ENCODE measurements around the gene HOXB5. TPM values are rescaled to one million over a fixed set of nuclear protein-coding genes. Genes with fewer than 3 reads are reported as not detected.

Gene HOXB5
- total RNA-seq, 1 experiment from 2014 or later: not detected

DNA sequence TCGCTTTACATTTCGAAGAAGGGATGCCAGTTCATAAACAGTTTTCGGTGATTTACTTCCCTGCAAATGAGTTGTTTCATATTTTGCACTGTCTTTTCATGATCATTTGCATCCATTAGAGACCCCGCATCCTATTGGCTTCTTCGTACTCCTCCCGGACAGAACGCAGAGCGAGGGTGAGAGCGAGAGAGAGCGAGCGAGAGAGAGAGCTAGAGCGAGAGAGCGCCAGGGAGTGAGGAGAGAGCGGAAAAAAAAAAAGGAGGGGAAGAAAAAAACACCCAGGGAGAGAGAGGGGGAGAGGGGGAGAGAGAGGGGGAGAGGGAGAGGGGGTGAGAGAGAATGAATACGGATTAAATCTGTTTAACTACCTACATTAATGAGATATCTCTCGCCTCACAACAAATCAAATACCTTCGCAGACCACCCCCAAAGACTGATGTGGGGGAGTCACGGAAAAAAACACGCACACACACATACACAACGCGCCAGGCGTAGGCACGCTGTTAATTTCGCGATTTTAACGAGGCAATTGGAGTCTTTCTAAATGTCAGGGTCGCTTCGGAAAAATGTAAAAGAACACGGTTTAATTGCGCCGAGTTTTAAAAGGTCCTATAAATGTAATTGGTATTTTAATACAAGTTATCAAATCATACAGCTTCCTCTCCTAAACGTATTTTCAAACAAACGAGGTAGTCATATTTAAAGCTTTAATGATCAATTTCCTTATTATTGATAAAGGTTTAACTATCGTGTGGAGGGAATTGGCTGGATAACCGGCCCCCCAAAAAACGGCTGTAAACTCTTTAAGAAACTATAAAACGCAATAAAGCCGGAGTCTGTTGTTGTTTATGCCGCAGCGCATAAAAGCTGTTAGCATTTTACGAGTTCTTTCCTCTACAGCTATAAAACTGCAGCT, 21.7 kb upstream of the HOXB5 start, which contains the start of gene HOXB8:
HOXB8 (minus strand) TSS at position 246 of the 916 bp plus-strand sequence. CDS start 588 bp downstream, outside the sequence.
- H3K4me1 Mint-ChIP-seq (ENCODE audit: low read depth, unreplicated experiment): peaks cover 50% of the 10 kb centered on the region
- ChIA-PET CTCF (interaction anchor here (0.6 to 1.5 kb wide), 6 partner anchors 10 to 550 kb away, joined by 3 to 16 read pairs (median 3); no protein-coding TSS in a partner anchor), POLR2A (interaction anchor here (0.6 kb wide), 1 partner anchor 276 kb away, joined by 6 read pairs; no protein-coding TSS in a partner anchor)
- H3K27me3 Mint-ChIP-seq (ENCODE audit: insufficient read depth, unreplicated experiment): peaks cover 57% of the 10 kb centered on the region
- BruUV-seq (replicated peaks): no TSS peak
- no peaks in the 10 kb centered on the region for H3K36me3 ChIP-seq (ENCODE audit: control insufficient read depth, insufficient read depth, low read length)
- DNase-seq: no peak
- H3K36me3 Mint-ChIP-seq (ENCODE audit: insufficient read depth, unreplicated experiment): peaks cover 16% of the 10 kb centered on the region
- H3K4me1 ChIP-seq: peaks cover 4% of the 10 kb centered on the region
- no peak within 1 kb of the TSS for H3K27ac Mint-ChIP-seq (ENCODE audit: unreplicated experiment)
- no peaks in the 10 kb centered on the region for H3K9me3 ChIP-seq
- H3K4me3 ChIP-seq (ENCODE audit: low read depth, low read length): peak within 1 kb of the TSS; percentile 6; the same call in 1 of the 2 replicates
- H3K9me3 Mint-ChIP-seq (ENCODE audit: unreplicated experiment): no peaks in the 10 kb centered on the region
- H3K27me3 ChIP-seq (replicated peaks; ENCODE audit: control insufficient read depth, insufficient read depth, low read length): peaks cover 15% of the 10 kb centered on the region
- intact Hi-C loops (cut with micrococcal nuclease; ENCODE audit: unreplicated experiment): no loop called here
- H3K4me3 Mint-ChIP-seq (ENCODE audit: unreplicated experiment): peak within 1 kb of the TSS; percentile 86
- TF ChIP-seq, protein P1, sequence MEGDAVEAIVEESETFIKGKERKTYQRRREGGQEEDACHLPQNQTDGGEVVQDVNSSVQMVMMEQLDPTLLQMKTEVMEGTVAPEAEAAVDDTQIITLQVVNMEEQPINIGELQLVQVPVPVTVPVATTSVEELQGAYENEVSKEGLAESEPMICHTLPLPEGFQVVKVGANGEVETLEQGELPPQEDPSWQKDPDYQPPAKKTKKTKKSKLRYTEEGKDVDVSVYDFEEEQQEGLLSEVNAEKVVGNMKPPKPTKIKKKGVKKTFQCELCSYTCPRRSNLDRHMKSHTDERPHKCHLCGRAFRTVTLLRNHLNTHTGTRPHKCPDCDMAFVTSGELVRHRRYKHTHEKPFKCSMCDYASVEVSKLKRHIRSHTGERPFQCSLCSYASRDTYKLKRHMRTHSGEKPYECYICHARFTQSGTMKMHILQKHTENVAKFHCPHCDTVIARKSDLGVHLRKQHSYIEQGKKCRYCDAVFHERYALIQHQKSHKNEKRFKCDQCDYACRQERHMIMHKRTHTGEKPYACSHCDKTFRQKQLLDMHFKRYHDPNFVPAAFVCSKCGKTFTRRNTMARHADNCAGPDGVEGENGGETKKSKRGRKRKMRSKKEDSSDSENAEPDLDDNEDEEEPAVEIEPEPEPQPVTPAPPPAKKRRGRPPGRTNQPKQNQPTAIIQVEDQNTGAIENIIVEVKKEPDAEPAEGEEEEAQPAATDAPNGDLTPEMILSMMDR (IDR thresholded peaks at IDR 0.05; ENCODE audit: insufficient read depth in 1 of 2, low read depth in 1 of 2, low read length in 1 of 2, severe bottlenecking in 1 of 2, unreplicated experiment in 1 of 2): no peak

DNA sequence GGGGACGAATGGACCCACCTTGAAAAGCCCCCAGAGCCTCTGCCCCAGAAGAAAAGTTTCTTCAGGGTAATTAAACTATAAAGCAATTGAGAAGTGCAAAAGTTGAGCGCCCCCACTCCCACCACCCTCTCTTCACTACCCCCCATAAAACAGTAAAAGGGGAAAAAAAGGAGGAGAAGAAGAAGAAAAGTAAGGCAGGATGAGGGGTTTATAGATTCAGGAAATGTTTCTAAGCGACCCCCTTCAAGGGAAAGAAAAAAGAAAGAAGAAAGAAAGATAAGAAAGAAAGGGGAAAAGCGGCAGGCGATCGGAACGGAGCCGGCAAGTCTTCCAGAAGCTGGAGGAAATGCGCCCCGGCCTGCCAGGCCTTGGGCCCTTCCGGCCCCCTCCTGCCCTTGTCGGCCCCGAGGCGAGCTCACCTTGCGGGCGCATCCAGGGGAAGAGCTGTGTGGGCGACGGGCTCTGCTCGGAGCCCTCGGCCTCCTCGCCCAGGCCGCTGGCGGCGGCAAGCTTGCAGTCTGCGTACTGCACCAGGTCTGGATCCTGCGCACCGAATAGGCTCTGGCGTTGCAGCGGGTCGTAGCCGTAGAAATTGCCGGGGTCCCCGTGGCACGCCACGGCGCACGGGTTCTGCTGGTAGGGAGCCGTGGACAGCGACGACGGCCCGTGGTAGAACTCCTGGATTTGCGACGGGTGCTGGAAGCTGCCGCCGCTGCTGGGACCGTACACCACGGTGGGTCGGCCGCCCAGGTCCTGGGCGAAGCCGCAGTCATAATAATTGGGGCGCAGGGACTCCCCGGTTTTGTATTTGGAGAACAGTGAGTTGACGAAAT, 20.5 kb upstream of the HOXB5 start:
- Histone ChIP-seq H3K36me3 (ENCODE audit: control insufficient read depth, insufficient read depth, low read length) (no peaks in the 10 kb centered on the region), H3K9me3 (no peaks in the 10 kb centered on the region), H3K4me3 (ENCODE audit: low read depth, low read length) (peak overlapping the region; percentile 6; the same call in 1 of the 2 replicates), H3K27me3 (replicated peaks; ENCODE audit: control insufficient read depth, insufficient read depth, low read length) (peaks cover 15% of the 10 kb centered on the region), H3K4me1 (peaks cover 13% of the 10 kb centered on the region)
- Mint-ChIP-seq H3K4me1 (ENCODE audit: low read depth, unreplicated experiment) (peaks cover 45% of the 10 kb centered on the region), H3K4me3 (ENCODE audit: unreplicated experiment) (peak overlapping the region; percentile 86), H3K36me3 (ENCODE audit: insufficient read depth, unreplicated experiment) (peaks cover 16% of the 10 kb centered on the region), H3K27ac (ENCODE audit: unreplicated experiment) (no peak overlapping the region), H3K9me3 (ENCODE audit: unreplicated experiment) (no peaks in the 10 kb centered on the region), H3K27me3 (ENCODE audit: insufficient read depth, unreplicated experiment) (peaks cover 52% of the 10 kb centered on the region)
- no peak for DNase-seq
- TF ChIP-seq, protein P1 (IDR thresholded peaks at IDR 0.05; ENCODE audit: insufficient read depth in 1 of 2, low read depth in 1 of 2, low read length in 1 of 2, severe bottlenecking in 1 of 2, unreplicated experiment in 1 of 2): no peak
- intact Hi-C loops (cut with micrococcal nuclease; ENCODE audit: unreplicated experiment): loop anchor here (1.0 to 2.0 kb wide), 2 partner anchors 116 to 461 kb away; no protein-coding TSS in a partner anchor
- ChIA-PET CTCF (interaction anchor here (0.6 to 1.4 kb wide), 14 partner anchors 12 to 485 kb away, joined by 3 to 28 read pairs (median 5); partner anchors contain the start of genes ATP5MC1 and HOXB9), POLR2A (interaction anchor here (0.5 kb wide), 1 partner anchor 990 kb away, joined by 7 read pairs; no protein-coding TSS in a partner anchor)
- no TSS peak for BruUV-seq (replicated peaks)

Measured in Caco-2 (cell line).